Measurements from ENCODE around the gene AICDA.
"Not testable (repeated sequence)": the region's sequence is repeated elsewhere in the genome, so short reads cannot be mapped to it uniquely, and the experiment has no call there.

The AICDA gene

DNA sequence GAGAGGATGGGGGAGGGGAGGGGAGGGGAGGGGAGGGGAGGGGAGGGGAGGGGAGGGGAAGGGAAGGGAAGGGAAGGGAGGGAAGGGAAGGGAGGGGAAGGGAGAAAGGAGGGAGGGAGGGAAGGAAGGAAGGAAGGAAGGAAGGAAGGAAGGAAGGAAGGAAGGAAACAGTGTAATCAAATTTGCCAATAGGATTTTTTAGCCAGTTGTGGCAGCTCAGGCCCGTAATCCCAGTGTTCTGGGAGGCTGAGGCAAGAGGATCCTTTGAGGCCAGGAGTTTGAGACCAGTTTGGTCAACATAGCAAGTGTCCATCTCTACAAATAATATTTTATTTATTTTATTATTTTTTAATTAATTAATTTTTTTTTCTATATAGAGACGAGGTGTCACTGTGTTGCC lies 19.4 kb downstream of the AICDA start:
- Histone ChIP-seq H3K4me3 (replicated peaks; ENCODE audit: low read depth, low read length) (no peak overlapping the region), H3K36me3 (ENCODE audit: control insufficient read depth, insufficient read depth, low read length) (no peaks in the 10 kb centered on the region), H3K27me3 (replicated peaks; ENCODE audit: control insufficient read depth, insufficient read depth, low read length) (no peaks in the 10 kb centered on the region)
- no peak for DNase-seq (ENCODE audit: extremely low read depth, insufficient read length)
- TF ChIP-seq, protein P1, sequence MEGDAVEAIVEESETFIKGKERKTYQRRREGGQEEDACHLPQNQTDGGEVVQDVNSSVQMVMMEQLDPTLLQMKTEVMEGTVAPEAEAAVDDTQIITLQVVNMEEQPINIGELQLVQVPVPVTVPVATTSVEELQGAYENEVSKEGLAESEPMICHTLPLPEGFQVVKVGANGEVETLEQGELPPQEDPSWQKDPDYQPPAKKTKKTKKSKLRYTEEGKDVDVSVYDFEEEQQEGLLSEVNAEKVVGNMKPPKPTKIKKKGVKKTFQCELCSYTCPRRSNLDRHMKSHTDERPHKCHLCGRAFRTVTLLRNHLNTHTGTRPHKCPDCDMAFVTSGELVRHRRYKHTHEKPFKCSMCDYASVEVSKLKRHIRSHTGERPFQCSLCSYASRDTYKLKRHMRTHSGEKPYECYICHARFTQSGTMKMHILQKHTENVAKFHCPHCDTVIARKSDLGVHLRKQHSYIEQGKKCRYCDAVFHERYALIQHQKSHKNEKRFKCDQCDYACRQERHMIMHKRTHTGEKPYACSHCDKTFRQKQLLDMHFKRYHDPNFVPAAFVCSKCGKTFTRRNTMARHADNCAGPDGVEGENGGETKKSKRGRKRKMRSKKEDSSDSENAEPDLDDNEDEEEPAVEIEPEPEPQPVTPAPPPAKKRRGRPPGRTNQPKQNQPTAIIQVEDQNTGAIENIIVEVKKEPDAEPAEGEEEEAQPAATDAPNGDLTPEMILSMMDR (IDR thresholded peaks at IDR 0.05; ENCODE audit: insufficient read depth, low read length, poor library complexity, severe bottlenecking): no peak

DNA sequence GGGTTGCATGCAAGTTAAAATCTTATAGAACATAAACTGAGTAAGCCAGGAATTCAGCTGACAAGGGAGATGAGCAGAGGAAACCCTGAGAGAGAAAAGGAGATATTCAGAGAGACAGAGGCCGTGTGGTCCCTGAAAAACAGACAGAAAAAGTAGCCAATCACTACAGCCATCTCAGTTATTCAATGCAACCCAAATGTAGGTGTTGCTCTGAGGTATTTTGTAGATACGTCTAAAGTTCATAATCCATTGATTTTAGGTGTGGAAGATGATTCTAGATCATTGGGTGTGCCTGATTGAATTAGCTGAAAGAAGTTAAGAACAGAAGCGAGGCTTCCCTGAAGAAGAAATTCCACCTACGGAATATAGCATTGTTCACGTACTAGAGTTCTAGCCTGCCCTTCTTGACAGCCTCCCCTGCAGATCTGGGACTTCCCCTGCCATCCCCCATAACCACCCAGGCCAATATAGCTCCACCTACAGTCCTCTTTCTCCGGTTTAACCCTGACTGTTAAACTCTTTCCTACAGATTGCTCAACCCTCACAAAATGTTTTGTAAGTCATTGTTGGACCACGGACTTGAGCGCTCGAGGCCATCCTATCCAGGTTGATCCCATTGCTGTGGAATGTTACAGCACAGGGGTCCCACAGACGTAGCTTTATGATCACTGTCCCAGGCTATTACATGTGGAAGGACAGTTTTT lies 21.7 kb downstream of the AICDA start:
- no peak for DNase-seq (ENCODE audit: extremely low read depth, insufficient read length)
- H3K36me3 ChIP-seq (ENCODE audit: control insufficient read depth, insufficient read depth, low read length): no peaks in the 10 kb centered on the region
- TF ChIP-seq, protein P1 (IDR thresholded peaks at IDR 0.05; ENCODE audit: insufficient read depth, low read length, poor library complexity, severe bottlenecking): peak; percentile 53
- H3K4me3 ChIP-seq (replicated peaks; ENCODE audit: low read depth, low read length): peak overlapping the region; percentile 41
- H3K27me3 ChIP-seq (replicated peaks; ENCODE audit: control insufficient read depth, insufficient read depth, low read length): no peaks in the 10 kb centered on the region

DNA sequence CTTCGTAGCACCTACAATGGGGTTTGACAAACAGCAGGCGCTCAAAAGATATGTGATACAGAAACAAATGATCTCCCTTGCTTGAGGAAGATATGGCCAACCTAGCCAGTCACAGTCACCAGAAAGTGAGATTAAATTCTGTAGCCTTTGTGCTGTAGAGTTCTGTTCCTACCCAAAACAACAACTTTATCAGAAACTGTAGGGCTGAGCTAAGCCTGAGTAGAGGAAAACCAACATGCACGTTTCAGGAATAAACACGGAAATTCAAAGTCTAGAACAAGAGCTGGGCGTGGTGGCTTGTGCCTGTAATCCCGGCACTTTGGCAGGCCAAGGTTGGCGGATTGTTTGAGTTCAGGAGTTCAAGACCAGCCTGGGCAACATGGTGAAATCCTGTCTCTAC lies 23.0 kb downstream of the AICDA start:
- Histone ChIP-seq H3K4me3 (replicated peaks; ENCODE audit: low read depth, low read length) (no peak overlapping the region), H3K27me3 (replicated peaks; ENCODE audit: control insufficient read depth, insufficient read depth, low read length) (no peaks in the 10 kb centered on the region), H3K36me3 (ENCODE audit: control insufficient read depth, insufficient read depth, low read length) (no peaks in the 10 kb centered on the region)
- TF ChIP-seq, protein P1 (IDR thresholded peaks at IDR 0.05; ENCODE audit: insufficient read depth, low read length, poor library complexity, severe bottlenecking): no peak
- no peak for DNase-seq (ENCODE audit: extremely low read depth, insufficient read length)

DNA sequence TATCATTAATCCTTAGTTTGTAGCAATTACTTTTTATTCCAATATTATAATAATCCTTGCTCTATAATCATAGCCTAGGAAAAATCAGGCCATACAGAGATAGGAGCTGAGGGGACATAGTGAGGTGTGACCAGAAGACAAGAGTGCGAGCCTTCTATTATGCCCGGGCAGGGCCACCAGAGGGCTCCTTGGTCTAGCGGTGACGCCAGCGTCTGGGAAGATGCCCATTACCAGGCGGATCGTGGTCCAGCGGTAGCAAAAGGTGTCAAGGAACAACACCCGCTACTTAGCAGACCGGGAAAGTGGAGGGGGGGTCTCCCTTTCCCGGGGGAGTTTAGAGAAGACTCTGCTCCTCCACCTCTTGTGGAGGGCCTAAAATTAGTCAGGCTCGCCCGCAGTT lies 28.2 kb downstream of the AICDA start:
- H3K36me3 ChIP-seq (ENCODE audit: control insufficient read depth, insufficient read depth, low read length); DNase-seq (ENCODE audit: extremely low read depth, insufficient read length); H3K27me3 ChIP-seq (replicated peaks; ENCODE audit: control insufficient read depth, insufficient read depth, low read length); H3K4me3 ChIP-seq (replicated peaks; ENCODE audit: low read depth, low read length): not testable (repeated sequence)

DNA sequence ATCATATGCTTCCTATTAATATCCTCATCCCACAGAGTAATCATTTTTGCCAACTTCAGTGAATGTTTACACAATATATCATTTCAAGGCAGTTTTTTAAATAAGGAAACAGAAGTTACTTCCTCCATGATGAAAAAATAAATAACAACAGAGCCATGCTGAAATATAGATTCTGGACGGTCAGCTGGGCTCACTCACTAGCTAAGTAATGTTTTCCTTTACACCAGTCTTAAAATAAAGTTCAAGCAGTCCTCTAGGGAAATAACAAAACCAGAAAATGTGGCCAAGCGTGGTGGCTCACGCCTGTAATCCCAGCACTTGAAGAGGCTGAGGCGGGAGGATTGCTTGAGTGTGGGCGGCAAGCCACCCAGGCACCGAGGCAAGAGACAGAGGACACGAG lies 28.7 kb downstream of the AICDA start:
- Histone ChIP-seq H3K27me3 (replicated peaks; ENCODE audit: control insufficient read depth, insufficient read depth, low read length) (no peaks in the 10 kb centered on the region), H3K36me3 (ENCODE audit: control insufficient read depth, insufficient read depth, low read length) (no peaks in the 10 kb centered on the region), H3K4me3 (replicated peaks; ENCODE audit: low read depth, low read length) (no peak overlapping the region)
- TF ChIP-seq, protein P1 (IDR thresholded peaks at IDR 0.05; ENCODE audit: insufficient read depth, low read length, poor library complexity, severe bottlenecking): no peak
- DNase-seq (ENCODE audit: extremely low read depth, insufficient read length): no peak

DNA sequence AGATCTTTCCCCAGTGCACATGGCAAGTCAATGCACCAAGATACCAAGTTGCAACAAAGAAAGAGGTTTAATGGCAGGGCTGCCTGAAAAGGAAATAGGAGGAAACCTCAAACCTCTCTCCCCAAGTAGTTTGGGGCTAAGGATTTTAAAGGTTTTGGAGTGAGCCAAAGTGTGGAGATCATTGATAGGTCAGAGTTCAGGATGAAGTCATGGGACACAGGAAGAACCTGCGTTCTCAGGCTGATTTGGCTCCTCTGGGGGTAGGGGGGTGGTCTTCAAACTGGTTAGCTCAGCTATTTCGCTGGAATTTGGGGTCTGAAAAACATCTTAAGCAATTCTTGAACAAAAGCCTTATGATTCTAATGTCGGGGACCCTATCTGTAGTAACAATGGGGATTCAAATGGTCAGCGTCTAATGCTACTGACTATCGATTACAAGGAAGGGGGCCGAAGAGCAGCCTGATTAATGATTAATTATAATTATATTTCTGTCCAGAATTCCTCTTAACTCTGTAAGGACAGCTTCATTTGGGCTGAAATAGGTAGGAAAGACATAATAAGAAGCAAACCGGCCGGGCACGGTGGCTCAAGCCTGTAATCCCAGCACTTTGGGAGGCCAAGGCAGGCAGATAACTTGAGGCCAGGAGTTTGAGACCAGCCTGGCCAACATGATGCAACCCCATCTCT lies 31.4 kb downstream of the AICDA start:
- Histone ChIP-seq H3K36me3 (ENCODE audit: control insufficient read depth, insufficient read depth, low read length) (no peaks in the 10 kb centered on the region), H3K4me3 (replicated peaks; ENCODE audit: low read depth, low read length) (no peak overlapping the region), H3K27me3 (replicated peaks; ENCODE audit: control insufficient read depth, insufficient read depth, low read length) (no peaks in the 10 kb centered on the region)
- DNase-seq (ENCODE audit: extremely low read depth, insufficient read length): no peak
- TF ChIP-seq, protein P1 (IDR thresholded peaks at IDR 0.05; ENCODE audit: insufficient read depth, low read length, poor library complexity, severe bottlenecking): no peak

Data from GM06990 (cell line).